ENCODE data around the gene TEX12.
"Not testable (repeated sequence)": the region's sequence is repeated elsewhere in the genome, so short reads cannot be mapped to it uniquely, and the experiment has no call there.

TEX12 gene

GRCh38 chr11:112165049-112165448 is 2.1 kb upstream of the TEX12 start:
- no peak for DNase-seq

DNA sequence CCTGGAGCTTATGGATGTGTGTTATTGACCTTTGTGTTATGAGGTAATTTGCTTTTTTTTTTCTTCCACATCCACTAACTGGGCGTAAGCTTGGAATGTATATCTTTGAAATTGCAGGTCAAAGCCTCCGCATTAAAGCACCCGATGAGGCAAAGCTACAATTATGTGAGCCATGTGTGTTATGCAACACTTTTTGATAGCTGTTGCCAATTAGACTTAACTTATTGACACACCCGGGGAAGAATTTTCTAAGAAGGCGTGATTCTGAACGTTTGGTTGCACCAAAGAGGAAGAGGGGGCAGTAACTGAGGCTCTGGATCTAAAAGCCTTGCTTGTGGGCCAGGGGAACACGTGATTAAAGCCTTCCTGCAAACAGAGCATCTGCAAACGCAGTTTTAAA is 610 bp upstream of the TEX12 start:
- DNase-seq: no peak

DNA sequence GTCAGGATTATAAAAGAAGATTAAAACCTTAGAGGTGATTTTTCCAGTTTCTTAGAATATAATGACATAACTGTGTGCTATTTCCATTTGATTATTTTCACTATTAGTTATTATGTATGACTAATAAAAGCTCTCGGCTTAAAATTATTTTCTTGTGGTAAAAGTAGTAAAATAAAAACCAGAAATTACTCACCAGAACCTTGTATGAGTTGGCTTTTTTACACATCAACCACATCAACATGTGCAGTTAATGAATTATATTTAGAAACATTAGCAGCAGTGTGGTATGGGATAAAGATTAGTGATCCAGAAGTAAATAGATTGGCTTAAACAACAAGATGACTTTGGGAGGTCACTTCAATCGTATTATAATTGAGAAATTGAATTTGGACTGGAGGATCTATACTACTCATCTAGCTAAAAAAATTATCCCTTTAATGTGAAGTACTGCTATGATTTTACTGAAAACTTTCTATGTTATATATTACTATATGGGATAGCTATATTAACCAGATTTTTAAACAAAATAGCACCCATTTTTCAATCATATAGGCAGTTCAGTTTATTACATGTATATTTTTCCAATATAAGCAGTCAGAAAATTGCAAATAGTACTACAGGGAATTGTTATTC is 5.3 kb downstream of the TEX12 start:
- no peak for DNase-seq

GRCh38 chr11:112173152-112173551 is 6.0 kb downstream of the TEX12 start:
- DNase-seq: no peak

- DNase-seq: no peak
These were observed 7.8 kb downstream of the TEX12 start, which contains the start of gene BCO2 for GRCh38 chr11:112174789-112175598. Gene BCO2 (plus strand): TSS chr11:112175512. CDS start chr11:112175602, 90 bp downstream.

- no peak for DNase-seq
These were observed 8.4 kb downstream of the TEX12 start for GRCh38 chr11:112175599-112175952.

GRCh38 chr11:112176077-112176476 is 8.9 kb downstream of the TEX12 start:
- no peak for DNase-seq

- no peak for DNase-seq
These were observed 10.4 kb downstream of the TEX12 start for GRCh38 chr11:112177589-112177988.

- no peak for DNase-seq
These were observed 11.3 kb downstream of the TEX12 start for GRCh38 chr11:112178428-112178827.

DNA sequence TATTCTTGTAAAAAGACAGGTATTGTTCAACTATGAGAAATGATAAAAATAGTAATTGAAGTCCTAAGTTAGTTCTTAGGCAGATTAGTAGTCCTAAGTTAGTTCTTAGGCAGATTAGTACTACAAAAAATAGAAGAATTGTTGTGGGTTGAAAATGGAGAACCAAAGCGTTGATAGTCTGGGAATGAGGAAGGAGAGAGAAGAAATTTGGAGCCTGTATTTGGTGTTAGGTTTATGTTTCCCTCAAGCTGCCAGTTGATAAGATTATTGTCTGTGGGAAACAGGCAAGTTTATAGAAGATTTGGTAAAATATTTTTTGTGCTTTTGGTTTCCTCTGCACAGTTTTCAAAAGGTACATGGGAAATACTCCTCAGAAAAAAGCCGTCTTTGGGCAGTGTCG is 11.8 kb downstream of the TEX12 start:
- DNase-seq: no peak

- no peak for DNase-seq
These were observed 12.4 kb downstream of the TEX12 start for GRCh38 chr11:112179601-112180000.

DNA sequence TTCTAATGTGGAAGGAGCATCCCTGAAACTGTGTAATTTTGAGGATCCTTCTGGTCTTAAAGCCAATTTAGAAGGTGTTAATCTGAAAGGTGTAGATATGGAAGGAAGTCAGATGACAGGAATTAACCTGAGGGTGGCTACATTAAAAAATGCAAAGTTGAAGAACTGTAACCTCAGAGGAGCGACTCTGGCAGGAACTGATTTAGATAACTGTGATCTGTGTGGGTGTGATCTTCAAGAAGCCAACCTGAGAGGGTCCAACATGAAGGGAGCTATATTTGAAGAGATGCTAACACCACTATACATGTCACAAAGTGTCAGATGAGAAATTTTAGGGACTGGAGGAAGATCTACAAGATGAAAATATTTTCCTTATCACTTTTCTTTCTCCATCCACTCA is 15.7 kb downstream of the TEX12 start:
- no peak for DNase-seq

- no peak for DNase-seq
These were observed 18.7 kb downstream of the TEX12 start for GRCh38 chr11:112185883-112186282.

GRCh38 chr11:112186304-112186703 is 19.1 kb downstream of the TEX12 start:
- DNase-seq: no peak

DNA sequence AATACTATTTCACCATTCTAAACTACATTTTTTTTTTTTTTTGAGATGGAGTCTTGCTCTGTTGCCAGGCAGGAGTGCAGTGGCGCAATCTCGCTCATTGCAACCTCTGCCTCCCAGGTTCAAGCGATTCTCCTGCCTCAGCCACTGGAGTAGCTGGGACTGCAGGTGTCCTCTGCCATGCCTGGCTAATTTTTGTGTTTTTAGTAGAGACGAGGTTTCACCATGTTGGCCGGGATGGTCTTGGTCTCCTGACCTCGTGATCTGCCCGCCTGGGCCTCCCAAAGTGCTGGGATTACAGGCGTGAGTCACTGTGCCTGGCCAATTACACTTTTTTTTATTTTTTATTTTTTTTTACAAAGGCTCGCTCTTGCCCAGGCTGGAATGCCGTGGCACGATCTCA is 27.9 kb downstream of the TEX12 start:
- not testable (repeated sequence) for DNase-seq

DNA sequence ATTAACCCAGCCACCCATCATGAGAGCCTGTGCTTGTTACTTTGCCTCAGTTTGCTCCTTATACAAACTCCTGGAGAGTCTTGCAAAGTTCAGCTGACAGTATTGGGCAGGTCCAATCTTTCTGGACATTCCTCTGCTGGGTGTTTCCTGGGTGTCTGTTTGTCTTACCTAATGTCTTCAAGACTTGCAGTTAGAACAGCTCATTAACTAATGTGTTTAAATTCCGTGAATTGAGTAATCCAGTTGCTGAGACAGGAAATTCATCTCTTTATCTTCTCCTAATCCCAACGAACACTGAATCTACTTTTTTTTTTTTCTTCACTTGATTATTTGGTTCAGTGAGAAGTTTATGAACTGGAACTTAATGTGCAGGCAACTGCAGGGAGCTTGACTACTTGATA is 28.8 kb downstream of the TEX12 start:
- no peak for DNase-seq

DNA sequence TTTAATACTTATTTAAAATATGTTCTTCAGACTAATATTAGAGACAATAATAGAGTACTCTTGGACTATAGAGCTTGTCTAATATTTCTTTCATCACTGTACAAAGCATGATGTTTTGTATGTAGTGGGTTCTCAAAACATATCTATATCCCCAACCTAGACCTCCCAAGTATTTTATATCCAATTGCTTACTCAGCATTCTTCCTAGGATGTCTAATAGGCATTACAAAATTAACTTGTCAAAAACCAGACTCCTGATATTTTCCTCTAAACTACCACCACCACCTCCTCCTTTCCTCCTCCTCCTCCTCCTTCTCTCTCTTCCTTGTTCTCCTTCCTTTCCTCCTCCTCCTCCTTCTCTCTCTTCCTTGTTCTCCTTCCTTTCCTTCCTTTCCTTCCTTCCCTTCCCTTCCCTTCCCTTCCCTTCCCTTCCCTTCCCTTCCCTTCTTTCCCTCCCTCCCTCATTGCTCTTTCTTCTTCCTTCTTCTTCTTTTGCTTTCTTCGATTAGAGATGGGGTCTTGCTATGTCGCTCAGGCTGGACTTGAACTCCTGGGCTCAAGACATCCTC is 29.4 kb downstream of the TEX12 start:
- DNase-seq: no peak

GRCh38 chr11:112199101-112199500 is 31.9 kb downstream of the TEX12 start:
- DNase-seq: not testable (repeated sequence)

DNA sequence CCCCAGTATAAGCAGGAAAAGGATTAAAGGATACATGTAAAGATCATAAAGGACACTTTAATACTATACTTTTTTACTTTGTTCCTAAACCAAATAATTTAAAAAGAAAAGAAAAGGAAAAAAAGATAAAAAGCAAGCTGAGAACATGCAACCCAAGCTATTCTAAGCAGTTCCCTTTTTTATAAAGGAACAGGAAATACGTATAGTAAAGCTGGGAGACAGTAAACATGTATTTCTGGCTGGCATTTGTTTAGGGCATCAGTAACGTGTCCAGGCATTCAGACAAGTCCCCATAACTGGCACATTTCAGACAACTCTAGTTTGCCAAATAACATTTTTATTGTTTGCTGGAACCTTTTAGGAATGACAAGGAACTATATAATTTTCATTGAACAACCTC is 33.1 kb downstream of the TEX12 start:
- no peak for DNase-seq

DNA sequence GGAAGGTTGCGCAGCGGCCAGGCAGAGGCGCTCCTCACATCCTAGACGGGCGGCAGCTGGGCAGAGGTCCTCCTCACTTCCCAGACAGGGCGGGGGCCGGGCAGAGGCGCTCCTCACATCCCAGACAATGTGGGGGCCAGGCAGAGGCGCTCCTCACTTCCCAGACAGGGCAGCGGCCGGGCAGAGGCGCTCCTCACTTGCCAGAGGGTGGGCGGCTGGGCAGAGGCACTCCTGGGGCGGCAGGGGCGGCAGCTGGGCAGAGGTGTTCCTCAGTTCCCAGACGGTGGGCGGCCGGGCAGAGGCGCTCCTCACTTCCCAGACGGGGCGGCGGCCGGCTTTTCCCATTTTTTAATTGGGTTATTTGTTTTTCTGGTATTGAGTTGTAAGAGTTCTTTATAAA is 38.9 kb downstream of the TEX12 start:
- DNase-seq: no peak

DNA sequence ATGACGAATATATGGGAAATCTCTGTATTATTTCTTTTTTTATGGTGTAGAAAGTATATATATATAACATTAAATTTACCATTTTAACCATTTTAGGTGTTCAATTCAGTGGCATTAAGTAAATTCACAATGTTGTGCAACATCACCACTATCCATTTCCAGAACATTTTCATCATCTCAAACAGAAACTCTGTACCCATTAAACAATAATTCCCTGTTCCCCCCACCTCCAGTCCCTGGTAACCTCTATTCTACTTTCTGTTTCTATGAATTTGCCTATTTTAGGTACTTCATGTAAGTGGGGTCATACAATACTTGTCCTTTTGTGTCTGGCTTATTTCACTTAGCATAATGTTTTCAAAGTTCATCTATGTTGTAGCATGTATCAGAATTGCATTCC is 43.7 kb downstream of the TEX12 start:
- DNase-seq: no peak

- DNase-seq: no peak
These were observed 44.4 kb downstream of the TEX12 start for GRCh38 chr11:112211536-112211935.

DNA sequence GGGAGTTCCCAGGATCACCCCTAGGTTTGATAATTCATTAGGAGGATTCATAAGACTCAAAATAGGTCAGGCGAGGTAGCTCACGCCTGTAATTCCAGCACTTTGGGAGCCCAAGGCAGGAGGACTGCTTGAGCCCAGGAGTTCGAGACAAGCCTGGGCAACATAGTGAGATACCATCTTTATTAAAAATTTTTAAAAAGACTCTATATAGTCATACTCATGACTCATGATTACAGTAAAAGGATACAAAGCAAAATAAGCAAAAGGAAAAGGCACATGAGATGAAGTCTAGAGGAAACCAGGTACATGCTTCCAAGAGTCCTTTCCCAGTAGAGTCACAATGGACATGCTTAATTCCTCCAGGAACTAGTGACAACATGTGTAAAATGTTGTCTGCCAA is 45.1 kb downstream of the TEX12 start:
- no peak for DNase-seq

GRCh38 chr11:112212710-112213109 is 45.5 kb downstream of the TEX12 start:
- DNase-seq: no peak

Measured in NCI-H524 treated with DMSO at 0.1 percent for 48 hours (cell line).